ENCODE data around the gene CLDN12. TPM values are rescaled to one million over a fixed set of nuclear protein-coding genes. Genes with fewer than 3 reads are reported as not detected.

The CLDN12 gene
- total and polyA plus RNA-seq, 2 donors from 2014 or later: 23.9 to 43.8 TPM

DNA sequence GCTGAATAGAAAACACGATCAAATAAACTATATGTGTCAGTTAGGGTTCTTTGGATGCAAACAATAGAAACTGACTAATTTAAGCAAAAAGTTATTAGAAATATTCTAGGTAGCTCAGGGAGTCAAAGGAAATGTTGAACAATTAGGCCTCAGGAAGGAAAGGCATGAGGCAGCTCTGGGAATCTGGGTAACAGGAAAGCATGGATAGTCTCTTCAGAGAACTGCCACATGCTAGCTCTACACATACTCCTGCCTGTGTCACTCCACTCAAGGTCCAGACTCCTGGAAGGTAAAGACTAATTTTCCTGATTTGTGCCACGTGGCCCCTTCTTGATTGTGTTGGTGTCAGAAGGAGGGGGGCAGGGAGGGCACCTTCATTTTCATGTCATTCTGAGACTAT is 42.4 kb downstream of the CLDN12 start:
- TF ChIP-seq, protein P1, sequence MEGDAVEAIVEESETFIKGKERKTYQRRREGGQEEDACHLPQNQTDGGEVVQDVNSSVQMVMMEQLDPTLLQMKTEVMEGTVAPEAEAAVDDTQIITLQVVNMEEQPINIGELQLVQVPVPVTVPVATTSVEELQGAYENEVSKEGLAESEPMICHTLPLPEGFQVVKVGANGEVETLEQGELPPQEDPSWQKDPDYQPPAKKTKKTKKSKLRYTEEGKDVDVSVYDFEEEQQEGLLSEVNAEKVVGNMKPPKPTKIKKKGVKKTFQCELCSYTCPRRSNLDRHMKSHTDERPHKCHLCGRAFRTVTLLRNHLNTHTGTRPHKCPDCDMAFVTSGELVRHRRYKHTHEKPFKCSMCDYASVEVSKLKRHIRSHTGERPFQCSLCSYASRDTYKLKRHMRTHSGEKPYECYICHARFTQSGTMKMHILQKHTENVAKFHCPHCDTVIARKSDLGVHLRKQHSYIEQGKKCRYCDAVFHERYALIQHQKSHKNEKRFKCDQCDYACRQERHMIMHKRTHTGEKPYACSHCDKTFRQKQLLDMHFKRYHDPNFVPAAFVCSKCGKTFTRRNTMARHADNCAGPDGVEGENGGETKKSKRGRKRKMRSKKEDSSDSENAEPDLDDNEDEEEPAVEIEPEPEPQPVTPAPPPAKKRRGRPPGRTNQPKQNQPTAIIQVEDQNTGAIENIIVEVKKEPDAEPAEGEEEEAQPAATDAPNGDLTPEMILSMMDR (IDR thresholded peaks at IDR 0.05; ENCODE audit: borderline replicate concordance, extremely low read depth, insufficient read depth): no peak
- DNase-seq (no peak), FAIRE-seq (no peak)
- Histone ChIP-seq H3K27ac (ENCODE audit: low read depth in 2 of 2, low read length in 2 of 2) (no peak overlapping the region), H3K4me3 (ENCODE audit: low read length in 3 of 3) (no peak overlapping the region), H3K27me3 (ENCODE audit: control insufficient read depth, insufficient read depth, low read length) (no peaks in the 10 kb centered on the region), H3K36me3 (ENCODE audit: control insufficient read depth in 2 of 3, insufficient read depth in 3 of 3, low read length in 3 of 3) (no peaks in the 10 kb centered on the region), H3K9ac (ENCODE audit: low read length in 3 of 3) (no peak overlapping the region), H3K4me1 (ENCODE audit: control insufficient read depth in 2 of 3, insufficient read depth in 2 of 3, low read depth in 1 of 3, low read length in 3 of 3) (no peaks in the 10 kb centered on the region), H3K9me3 (ENCODE audit: control insufficient read depth in 2 of 3, insufficient read depth in 1 of 3, low read length in 3 of 3) (no peaks in the 10 kb centered on the region)
- intact Hi-C loops (cut with DNase I): no loop called here

DNA sequence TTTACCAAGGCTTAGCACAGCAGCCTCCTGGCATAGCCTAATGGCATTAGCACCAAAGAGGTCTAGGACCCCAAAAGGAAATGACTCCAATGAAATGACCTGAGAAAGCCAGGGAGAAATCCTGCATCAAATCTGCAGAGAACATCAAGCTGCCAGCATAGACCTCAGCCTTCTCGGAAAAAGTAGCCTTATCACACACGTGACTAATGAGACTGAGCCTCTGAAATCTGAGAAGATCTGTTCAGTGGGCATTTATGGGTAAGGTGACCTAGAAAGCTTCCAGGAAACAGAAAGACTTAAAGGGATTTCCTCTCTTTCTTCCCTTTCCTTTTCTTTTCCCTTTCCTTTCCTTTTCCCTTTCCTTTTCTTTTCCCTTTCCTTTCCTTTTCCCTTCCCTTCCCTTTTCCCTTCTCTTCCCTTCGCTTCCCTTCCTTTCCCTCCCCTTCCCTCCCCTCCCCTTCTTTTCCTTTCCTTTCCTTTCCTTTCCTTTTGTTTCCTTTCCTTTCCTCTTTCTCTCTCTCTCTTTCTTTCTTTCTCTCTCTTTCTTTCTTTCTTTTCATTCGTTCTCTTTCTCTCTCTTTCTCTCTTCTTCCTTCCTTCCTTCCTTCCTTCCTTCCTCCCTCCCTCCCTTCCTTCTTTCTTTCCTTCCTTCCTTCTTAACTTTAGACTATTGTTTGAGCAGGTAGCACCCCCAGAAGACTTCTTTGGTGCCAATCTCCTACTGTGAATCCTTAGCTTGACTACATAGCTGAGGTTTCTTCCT is 43.1 kb downstream of the CLDN12 start:
- DNase-seq (no peak), FAIRE-seq (no peak)
- H3K4me3 ChIP-seq (ENCODE audit: low read length in 3 of 3): no peak overlapping the region
- intact Hi-C loops (cut with DNase I): no loop called here
- no peaks in the 10 kb centered on the region for H3K9me3 ChIP-seq (ENCODE audit: control insufficient read depth in 2 of 3, insufficient read depth in 1 of 3, low read length in 3 of 3)
- no peak overlapping the region for H3K9ac ChIP-seq (ENCODE audit: low read length in 3 of 3)
- TF ChIP-seq, protein P1 (IDR thresholded peaks at IDR 0.05; ENCODE audit: borderline replicate concordance, extremely low read depth, insufficient read depth): no peak
- no peak overlapping the region for H3K27ac ChIP-seq (ENCODE audit: low read depth in 2 of 2, low read length in 2 of 2)
- no peaks in the 10 kb centered on the region for H3K36me3 ChIP-seq (ENCODE audit: control insufficient read depth in 2 of 3, insufficient read depth in 3 of 3, low read length in 3 of 3)
- H3K27me3 ChIP-seq (ENCODE audit: control insufficient read depth, insufficient read depth, low read length): no peaks in the 10 kb centered on the region
- no peaks in the 10 kb centered on the region for H3K4me1 ChIP-seq (ENCODE audit: control insufficient read depth in 2 of 3, insufficient read depth in 2 of 3, low read depth in 1 of 3, low read length in 3 of 3)

DNA sequence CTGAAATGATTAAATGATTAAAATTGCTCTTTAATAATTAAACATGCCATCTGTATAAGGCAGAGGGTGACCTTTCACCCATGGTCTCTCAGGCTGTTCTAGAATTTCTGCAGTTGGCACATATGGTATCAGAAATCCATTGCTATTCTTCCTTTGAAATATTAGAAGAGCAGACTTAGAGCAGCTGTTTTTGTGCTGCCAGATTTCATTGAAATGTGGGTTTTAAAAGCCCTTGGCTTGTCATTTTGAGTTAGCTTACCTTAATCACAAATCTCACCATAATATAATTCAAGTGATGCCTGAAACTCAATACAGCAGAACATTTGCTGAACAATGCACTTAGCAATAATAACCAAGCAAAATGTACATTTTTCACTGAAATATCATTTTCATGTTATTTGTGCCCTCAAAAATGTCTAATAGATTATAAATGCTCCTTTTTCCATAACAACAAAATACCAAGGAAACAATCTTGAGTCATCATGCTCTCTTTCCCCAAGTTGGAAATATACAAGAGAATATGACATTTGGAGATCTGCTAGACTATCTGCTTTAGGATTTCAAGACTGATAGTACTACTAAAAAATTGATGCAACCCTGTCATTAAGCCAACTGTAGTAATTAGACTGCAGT is 50.1 kb downstream of the CLDN12 start:
- intact Hi-C loops (cut with DNase I): no loop called here
- FAIRE-seq: no peak

More for the DNA sequence above, 50.1 kb downstream of the CLDN12 start:
- Histone ChIP-seq H3K27ac (ENCODE audit: low read depth in 2 of 2, low read length in 2 of 2) (no peak overlapping the region), H3K4me1 (ENCODE audit: control insufficient read depth in 2 of 3, insufficient read depth in 2 of 3, low read depth in 1 of 3, low read length in 3 of 3) (no peaks in the 10 kb centered on the region), H3K9ac (ENCODE audit: low read length in 3 of 3) (no peak overlapping the region), H3K9me3 (ENCODE audit: control insufficient read depth in 2 of 3, insufficient read depth in 1 of 3, low read length in 3 of 3) (no peaks in the 10 kb centered on the region), H3K27me3 (ENCODE audit: control insufficient read depth, insufficient read depth, low read length) (no peaks in the 10 kb centered on the region), H3K4me3 (ENCODE audit: low read length in 3 of 3) (no peak overlapping the region), H3K36me3 (ENCODE audit: control insufficient read depth in 2 of 3, insufficient read depth in 3 of 3, low read length in 3 of 3) (no peaks in the 10 kb centered on the region)
- TF ChIP-seq, protein P1 (IDR thresholded peaks at IDR 0.05; ENCODE audit: borderline replicate concordance, extremely low read depth, insufficient read depth): no peak
- no peak for DNase-seq

All from kidney (tissue), 14 donors.